ENCODE results near the gene FOXJ1.

The FOXJ1 gene

DNA sequence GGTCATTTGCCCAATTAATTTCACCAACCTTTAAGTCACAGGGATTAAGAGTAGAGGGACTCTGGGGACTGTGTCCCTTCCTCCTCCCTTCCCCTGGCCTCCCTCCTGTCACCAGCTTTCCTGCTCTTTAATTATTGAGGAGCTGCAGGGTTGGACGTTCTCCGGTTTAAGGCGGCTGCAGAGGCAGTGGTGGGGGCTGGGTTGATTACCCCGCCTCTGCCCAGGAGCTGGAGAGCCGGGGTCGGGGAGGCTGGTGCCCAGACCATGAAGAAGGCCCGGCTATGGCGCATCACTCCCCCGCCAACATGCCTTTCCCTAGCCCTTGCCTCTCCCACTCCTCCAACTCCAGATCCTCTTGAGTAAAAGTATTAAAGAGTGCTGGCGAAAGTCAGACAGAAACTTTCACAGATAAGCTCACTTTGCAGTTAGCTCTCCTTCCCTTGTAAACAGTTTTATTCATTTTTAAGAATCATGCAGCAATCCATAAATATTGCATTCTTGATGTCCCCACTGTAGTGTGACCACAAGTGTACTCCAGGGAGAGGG, 1.1 kb upstream of the FOXJ1 start:
- DNase-seq (ENCODE audit: low spot score): no peak

DNA sequence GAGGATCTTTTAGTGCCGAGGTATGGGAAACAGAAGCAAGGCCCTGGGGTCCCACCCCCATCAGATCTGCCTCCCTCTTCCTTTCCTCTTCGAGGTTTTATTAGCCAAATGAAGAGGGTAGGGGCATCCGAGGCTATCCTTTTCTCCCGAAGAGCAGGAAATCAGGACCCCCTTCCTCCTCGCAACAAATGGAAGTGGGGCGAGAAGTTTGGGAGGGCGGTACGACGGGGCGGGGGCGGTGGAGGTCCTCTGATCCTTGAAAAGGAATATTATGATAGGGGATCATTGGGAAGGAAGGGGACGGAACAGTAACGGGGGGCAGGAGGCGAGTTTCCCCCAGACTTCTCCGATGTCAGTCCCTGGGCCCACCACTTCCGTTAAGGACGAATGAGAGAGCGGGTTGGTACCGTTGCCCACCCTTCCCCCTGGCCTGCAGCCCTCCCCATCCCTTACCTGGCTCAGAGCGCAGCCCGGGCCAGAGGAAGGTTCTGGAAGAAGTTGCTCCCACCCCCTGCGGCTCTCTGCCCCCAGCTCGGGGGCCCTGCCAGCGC, 309 bp downstream of the FOXJ1 start:
- DNase-seq (ENCODE audit: low spot score): no peak

DNA sequence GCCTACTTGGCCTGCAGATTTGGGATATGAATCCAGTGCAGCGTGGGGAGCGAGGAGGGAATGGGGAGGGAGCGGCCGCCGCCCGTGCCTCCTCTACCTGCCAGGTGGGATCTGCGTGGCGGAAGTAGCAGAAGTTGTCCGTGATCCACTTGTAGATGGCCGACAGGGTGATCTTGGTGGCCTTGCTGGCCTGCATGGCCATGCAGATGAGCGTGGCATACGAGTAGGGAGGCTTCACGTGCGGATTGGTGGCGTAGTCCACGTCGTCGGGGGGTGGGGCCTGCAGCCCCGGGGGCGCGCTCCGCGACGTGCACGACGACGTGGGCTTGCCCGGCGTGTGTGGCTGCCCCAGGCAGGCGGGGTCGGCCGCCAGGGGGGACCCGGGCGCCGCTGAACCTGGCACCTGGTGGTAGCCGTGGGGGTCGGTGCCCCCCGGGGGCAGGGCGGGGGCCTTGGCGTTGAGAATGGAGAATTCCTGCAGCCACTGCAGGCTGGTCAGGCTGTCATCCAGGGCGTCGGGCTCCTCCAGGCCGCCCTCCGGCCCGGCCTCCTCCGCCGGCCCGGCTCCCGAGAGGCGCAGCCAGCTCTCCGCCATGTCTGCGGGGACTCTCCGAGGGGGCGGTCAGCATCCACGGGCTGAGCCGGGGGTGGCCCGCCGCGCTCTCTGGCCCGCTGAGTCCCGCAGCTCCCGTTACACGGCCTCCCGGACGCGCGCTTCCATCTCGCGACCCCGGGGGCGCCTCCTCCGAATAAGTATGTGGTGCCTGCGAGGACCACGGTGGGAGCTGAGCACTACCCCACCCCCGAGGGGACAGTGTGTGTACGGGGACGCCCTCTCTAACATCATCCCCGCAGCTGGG, 1.0 kb downstream of the FOXJ1 start:
- DNase-seq (ENCODE audit: low spot score): peak; percentile 49

DNA sequence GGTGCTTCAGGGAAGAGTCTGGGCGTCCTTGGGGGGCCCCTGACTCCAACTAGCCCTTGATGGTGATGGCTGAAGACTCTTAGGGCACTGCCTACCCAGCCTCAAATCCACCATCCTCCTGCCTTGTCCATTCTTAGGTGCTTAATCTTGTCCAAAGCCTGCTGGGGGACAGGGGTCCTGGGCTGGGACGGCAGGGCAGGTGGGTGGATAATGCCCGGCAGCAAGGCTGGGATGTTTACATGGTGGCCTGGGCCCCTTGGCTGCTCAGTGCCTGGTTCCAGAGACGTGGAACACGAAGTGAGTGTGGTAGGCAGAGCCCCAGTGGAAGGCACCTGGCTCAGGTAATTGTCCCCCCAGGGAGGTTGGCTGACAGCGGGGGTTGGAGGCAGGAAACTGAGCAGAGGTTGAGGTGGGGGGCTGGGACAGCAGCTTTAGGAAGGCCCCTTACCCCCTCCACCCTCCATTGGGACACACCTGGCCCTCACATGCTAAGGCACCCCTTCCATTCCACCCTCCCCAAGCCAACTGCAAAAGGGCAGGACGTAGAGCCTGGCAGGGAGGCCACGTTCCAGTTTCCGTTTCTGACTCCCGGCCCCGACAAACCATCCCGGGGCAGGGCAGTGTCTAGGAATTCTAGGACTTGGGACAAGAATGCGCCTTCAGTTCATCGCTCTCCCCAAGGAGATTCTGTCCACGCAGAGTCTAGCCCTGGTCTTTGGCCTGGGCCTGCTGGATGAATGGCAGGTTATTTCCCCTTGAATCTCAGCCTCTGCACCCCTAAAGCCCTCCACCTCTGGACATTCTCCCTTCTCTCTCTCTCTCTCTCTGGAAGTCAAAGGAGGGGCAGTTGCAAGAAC, 1.9 kb downstream of the FOXJ1 start:
- no peak for DNase-seq (ENCODE audit: low spot score)

DNA sequence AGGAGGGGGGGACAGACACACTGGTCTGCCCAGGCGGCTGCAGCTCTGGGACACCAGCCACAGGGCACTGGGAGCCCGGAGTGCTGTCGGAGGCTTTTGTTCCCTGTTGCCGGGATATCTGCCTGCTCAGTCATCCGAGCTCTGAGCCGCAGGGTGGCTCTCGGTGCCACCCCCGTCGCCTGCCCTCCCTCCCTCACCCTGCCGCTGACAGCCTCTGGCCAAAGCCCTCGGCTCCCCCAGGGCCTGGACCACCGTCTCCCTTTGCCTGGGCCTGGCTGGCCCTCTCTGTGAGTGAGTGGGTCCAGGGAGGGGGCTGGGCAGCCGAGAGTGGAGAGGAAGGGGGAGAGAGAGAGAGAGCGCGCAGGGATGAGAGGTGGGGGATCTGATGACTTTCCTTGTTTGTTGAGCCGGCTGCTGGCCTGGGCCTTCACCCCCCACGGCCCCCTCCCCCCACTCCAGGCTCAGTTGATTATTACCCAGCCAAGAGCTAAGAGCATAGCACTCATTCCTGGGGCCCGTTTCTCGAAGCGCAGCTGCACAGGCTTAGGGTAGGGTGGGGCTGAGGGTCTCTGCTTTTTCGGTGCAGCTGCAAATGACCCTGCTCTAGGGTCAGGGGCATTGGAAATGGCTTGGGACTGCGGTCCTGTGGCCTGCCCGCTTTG, 2.7 kb downstream of the FOXJ1 start:
- DNase-seq (ENCODE audit: low spot score): no peak

DNA sequence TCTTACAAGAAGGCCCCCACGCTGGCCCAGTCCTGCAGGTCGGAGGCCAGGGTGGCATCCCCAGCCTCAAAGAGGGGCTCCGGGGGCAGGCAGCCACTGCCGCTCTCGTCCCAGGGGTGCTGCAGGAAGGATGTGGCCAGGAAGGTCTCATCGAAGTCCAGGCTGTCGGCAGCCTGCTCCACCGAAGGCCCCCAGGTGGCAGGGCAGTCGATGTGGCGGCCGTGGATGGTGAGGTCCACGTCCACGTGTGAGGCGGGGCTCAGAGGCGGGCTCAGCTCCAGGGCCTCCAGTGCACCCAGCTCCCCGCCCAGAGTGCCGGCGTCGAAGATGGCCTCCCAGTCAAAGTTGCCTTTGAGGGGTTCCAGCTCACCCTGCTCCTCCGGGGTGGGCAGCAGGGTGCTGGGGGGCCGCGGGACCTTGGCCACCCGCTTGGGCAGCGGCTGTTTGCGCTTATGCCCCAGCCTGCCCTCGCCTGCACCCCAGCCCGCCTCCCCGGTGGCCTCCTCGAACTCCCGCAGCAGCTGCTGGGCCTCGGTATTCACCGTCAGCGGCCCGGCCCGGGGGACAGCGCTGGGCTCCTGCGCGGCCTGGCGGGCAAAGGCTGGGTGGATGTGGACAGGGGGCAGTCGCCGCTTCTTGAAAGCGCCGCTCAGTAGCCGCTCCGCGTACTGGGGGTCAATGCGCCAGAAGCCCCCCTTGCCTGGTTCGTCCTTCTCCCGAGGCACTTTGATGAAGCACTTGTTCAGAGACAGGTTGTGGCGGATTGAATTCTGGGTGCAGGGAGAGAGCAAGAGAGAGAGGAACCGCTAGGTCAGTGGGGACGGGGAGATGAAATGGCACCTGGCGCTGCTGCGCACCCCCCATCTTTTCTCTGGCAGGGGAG, 3.5 kb downstream of the FOXJ1 start:
- peak; percentile 57 for DNase-seq (ENCODE audit: low spot score)

DNA sequence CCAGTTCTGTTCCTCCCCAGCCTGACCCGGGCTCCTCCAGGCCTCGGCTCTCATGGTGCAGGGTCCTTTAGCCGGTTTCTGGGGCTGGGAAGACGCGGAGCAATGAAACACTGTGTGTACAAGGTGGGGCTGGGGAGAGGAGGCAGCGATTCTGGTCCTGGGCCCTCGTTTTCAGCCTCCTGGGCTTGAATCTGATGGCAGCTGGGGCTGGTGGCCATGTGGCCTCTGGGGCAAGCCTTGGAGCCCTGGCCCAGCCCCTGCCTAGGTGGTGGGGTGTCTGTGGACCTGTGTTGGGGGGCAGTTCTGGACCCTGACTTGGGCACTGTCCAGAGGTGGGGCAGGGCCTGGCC, 4.1 kb downstream of the FOXJ1 start:
- DNase-seq (ENCODE audit: low spot score): no peak

DNA sequence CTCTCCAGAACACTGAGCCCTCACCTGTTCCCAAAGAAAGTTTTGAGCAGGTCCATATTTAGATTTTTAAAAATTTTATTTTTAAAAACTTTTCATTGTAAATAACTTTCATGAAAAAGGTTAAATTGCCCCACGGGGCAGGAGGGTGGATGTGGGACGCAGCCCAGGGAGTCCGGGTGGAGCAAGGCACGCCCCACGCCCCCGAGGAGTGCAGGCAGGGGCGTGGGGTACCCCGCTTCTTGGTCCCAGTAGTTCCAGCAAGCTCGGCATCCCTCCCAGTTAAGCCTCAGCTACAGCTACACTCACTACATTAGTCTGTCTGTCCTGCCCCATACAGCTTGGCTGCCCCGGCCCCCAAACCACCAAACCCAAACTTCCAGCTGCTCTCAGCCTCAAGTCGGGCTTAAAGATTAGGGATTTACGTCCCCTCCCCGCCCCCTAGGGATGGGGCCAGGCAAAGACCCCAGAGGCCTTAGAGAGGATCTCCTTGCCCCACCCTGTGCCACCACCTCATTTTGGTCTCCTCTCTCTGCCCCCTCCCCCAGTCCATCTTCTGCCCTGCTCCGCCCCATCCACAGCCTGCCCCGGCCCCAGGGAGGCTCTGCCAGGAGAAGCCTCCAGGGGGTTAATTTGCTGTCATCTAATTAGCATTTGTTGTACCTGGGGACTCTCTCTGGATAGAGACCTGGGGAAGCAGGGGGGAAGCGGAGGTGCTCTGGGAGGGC, 4.6 kb downstream of the FOXJ1 start:
- no peak for DNase-seq (ENCODE audit: low spot score)

DNA sequence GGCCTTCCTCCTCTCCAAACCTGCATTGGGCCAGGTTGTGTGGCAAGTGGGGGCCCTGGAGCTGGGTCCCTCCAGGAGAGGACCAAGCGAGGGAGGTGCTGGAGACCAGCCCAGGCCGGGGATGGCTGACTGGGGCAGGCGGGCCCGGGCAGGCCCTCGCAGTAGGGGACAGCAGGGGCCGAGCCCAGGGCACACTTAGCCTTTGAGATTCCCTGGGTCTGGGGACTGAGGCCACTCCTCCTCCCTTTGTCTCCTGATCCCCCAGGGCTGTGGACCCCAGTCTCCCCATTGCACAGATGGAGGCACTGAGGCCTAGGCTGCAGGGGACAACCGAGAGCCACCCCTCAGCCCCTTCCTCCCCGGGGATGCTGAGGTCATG, 5.2 kb downstream of the FOXJ1 start:
- DNase-seq (ENCODE audit: low spot score): no peak

DNA sequence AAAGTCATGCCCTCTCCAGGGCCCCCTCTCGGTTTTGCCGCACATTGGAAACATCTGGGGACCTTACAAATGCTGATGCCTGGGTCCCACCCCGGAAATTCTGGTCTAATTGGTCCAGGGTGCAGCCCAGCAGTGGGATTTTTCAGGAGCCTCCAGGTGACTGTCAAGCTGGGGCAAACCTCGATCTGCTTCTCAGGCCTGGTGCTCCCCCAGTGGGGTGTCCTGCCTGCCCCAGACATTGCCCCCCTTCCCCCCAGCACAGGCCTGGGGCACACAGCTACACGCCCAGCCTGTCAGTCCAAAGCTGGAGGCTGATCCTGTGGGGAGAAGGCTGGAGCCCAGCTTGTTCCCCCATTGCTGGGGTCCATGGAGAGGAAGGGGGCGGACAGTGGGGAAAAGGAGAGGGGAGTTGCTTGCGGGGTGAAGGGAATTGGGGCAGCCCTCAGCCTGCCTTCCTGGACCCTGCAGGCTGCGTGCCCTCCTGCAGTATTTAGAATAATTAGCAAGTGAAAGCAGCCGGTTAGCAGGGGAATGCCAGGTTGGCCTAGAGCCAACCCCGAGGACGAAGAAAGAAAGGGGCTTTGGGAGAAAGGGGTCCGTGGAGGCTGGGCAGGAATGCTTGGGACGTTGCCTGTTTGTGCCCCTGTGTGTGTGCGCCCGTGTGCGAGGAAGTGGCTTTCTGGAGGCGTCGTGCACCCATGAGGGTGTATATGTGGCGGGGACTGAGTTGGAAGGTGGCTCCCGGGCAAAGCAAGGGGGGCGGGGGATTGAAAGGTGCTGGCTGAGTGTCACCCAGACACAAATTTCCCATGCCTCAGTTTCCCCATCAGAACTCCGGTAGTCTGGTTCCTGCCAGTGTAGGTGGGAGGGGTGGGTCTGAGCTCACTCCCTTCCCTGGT, 5.9 kb downstream of the FOXJ1 start:
- no peak for DNase-seq (ENCODE audit: low spot score)

DNA sequence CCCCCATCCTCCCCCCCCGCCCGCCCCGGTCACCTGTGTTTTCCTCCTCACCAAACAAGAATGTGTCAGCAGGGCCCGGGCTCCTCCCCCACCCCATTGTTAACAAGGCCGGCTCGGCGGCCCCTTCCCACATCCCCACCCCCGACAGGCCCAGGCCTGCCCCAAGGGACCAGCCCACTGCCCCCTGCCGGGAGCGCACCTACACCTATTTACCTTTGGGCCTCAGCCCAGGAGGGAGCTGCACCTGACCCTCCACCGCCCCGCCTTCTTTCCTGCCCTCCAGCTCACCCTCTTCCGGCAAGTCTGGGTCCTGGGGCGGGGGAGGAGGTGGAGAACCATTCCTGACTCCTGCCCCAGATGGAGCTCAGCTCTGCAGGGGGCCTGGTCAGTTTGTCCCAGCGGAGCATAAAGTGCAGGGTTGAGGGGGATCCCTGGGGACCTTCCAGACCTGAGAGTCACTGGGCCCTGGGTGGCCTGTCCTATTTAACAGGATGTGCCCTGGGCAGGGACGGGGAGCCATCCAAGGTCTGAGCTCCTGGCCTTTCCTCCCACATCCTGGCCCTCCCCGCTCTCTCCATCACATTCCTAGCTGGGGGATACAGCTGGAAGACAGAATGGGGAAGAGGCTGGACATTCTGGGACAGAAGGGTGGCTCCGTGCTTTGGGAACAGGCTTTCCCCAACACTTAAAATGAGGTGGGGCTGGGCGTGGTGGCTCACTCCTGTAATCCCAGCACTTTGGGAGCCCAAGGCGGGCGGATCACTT, 8.3 kb downstream of the FOXJ1 start:
- DNase-seq (ENCODE audit: low spot score): no peak

DNA sequence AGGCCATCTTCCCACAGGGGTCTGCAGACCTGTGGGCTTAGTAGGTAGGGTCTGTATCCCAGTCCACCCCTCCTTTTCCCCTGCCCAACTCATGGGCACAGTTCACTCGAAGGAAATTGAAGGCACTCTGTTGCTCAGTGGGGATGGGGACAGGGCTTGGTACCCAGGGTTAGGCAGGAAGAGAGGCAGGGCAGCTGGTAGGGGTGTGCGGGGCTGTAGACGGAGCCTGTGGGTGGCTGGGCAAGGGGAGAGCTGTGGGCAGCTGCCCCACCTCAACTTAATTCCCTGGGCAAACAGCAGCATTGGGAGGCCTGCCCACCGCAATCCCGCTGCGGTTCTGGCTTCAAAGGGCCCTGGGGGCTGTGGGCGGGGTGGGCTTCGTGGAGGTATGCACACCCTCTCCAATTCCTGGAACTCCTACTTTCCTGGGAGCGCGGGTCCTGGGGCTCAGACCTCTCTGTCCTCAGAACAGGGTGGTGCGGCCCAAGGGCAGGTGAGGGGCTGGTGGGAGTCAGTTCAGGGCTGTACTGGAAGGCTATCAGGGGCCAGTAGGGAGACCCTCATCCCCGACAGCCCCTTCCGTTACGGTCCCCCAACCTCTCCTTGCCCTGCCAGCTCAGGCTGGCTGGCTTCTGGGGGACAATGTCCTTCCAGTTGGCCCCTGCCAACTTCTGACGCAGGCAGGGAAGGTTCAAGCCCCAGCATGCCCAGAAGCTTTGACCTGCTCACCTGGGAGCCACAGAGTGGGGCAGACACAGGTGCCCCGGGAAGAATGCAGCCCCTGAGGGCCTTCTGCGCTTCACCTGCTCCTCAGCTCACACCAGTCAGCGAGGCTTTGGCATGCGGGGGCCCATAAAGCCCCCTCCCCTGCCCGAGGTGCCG, 9.1 kb downstream of the FOXJ1 start:
- DNase-seq (ENCODE audit: low spot score): no peak

DNA sequence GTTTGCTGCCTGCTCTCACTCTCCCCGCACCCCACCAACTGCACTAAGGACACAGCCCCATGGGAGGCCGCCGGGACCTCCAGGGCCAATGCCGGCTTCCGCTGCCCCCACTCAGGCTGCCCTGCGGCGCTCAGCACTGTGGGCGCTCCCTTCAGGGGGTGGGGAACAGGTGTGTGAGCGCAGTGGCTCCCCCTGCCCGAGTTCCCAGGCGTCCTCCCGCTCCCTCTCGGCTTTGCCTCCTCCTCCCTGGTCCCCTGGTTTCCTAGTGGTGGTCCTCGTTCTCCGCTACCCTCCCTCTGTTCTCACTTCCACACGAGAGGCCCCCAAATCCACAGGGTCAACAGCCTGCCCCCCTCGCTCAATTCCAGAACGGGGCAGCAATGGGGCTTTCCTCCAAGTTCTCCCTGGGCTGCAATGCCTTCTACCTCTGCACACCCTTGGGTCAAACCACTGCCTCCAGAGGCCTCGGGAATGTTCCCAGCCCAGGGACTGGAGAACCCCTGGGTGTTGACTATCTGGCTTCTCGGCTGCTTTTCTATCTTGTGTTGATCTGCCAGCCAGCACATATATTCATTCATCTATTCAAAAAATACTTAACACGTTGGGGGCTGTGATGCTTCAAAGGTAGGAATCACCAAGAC, 9.9 kb downstream of the FOXJ1 start:
- DNase-seq (ENCODE audit: low spot score): no peak

DNA sequence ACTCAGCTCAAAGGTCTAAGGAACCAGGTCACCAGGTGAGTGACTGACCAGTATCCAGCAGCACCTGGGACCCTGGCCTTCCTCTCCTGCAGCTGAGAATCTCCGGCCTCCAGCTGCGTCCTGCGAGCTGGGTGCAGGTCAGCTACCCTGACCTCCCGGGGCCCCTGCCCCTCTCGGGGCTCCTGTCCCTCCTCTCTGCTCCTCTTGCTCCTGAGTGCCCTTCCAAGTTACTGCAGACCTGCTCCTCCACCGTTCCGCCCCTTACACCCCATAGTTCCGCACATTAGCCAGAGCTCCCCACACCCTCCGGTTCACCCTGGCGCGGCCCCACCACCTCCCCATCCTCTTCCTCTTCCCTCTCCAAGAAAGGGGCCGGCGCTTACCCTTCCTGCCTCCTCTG, 10.6 kb downstream of the FOXJ1 start:
- DNase-seq (ENCODE audit: low spot score): no peak

DNA sequence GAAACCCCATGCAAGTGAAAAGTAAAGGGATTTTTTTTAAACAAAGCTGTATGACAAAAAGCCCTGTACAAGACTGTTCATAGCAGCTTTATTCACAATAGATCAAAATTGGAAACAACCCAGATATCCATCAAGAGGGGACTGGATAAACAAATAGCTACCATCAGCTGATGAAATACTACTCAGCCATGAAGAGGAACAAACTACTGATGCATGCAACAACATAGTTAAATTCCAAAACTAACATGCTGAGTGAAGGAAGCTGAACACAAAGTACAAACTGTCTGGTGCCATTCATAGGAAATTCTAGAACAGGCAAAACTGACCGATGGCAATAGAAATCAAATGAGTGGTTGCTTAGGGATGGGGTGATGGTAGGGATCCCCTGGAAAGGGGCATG, 15.1 kb downstream of the FOXJ1 start:
- no peak for DNase-seq (ENCODE audit: low spot score)

DNA sequence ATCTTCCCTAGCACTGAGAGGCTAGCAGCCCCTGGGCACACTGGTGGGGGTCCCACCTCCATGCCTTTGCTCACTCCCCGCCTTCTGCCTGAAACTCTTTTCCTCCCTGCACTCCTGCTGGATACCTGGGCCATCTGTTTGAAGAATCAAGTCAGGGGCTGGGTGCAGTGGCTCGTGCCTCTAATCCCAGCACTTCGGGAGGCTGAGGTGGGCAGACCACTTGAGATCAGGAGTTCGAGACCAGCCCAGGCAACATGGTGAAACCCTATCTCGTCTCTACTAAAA, 15.7 kb downstream of the FOXJ1 start:
- DNase-seq (ENCODE audit: low spot score): no peak

Measured in SK-N-DZ (cell line).